ENCODE results near the gene DNASE1L3.

DNA sequence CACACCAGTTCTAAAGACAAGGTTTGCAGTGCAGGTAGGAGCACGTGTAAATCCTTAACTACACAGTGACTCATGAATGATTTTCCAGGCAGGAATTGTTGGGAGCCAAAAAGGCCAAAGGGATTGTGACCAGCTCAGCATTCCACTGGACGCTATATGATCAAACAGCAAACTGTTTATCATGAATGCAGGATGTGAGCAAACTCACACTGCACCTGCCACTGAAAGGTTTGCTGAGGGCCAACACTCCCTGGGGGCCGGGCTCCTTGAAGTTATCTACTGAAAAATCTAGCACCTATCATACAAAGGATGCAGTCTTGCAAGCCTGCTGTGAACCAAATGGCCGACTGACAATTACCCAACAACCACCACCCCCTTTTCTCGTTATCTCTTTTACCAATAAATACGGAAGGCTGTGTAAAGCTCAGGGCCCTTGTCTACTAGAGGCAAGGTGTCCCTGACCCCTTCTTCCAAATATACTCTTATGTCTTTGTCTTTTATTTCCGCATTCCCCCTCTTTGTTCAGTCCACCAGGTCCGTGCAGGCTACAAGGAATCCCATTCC is 11.5 kb upstream of the DNASE1L3 start:
- TF ChIP-seq, protein P1, sequence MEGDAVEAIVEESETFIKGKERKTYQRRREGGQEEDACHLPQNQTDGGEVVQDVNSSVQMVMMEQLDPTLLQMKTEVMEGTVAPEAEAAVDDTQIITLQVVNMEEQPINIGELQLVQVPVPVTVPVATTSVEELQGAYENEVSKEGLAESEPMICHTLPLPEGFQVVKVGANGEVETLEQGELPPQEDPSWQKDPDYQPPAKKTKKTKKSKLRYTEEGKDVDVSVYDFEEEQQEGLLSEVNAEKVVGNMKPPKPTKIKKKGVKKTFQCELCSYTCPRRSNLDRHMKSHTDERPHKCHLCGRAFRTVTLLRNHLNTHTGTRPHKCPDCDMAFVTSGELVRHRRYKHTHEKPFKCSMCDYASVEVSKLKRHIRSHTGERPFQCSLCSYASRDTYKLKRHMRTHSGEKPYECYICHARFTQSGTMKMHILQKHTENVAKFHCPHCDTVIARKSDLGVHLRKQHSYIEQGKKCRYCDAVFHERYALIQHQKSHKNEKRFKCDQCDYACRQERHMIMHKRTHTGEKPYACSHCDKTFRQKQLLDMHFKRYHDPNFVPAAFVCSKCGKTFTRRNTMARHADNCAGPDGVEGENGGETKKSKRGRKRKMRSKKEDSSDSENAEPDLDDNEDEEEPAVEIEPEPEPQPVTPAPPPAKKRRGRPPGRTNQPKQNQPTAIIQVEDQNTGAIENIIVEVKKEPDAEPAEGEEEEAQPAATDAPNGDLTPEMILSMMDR (IDR thresholded peaks at IDR 0.05), result no peak
- TF ChIP-seq POLR2A (IDR thresholded peaks at IDR 0.05) (no peak), POLR2AphosphoS5 (IDR thresholded peaks at IDR 0.05) (no peak)

All from gastroesophageal sphincter (tissue), 3 donors.